DMS153 treated with DMSO at 0.1 percent for 48 hours (cell line): Measurements from ENCODE around the gene IL9R.
"Not testable (repeated sequence)": the region's sequence is repeated elsewhere in the genome, so short reads cannot be mapped to it uniquely, and the experiment has no call there.

Experiments used
- DNase-seq: peaks from one replicate; lab custom pipeline; 2025; ENCODE audit not compliant: unreplicated experiment; lab: John Stamatoyannopoulos, UW

Gene IL9R

DNA sequence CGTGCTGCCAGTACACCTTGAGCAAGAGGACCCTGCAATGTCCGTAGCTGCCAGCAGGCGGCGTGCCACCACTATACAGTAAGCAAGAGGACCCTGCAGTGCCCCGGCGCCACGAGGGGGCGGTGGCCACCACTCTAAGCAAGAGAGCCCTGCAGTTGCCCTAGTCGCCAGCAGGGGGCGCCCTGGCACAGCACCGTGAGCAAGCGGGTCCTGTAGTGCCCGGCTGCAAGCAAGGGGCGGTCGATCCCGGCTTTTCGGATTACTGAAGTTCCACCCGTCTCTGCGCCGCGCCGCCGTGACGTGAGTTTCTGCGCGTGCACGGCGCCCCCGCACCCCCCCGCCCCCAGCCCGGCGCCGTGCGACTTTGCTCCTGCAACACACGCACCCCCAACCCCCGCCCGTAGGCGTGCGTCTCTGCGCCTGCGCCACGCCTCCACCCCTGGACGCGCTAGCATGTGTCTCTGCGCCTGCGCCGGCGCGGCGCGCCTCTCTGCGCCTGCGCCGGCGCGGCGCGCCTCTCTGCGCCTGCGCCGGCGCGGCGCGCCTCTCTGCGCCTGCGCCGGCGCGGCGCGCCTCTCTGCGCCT, 31.2 kb downstream of the IL9R start:
- DNase-seq = not testable (repeated sequence)

GRCh38 chrX:156029296-156029695, 31.8 kb downstream of the IL9R start:
- not testable (repeated sequence) for DNase-seq

GRCh38 chrX:156029707-156030442, 32.4 kb downstream of the IL9R start:
- DNase-seq = not testable (repeated sequence)

GRCh38 chrX:156030474-156030873, 33.0 kb downstream of the IL9R start:
- not testable (repeated sequence) for DNase-seq
